ENCODE results near the gene THRB. TPM values are rescaled to one million over a fixed set of nuclear protein-coding genes. Genes with fewer than 3 reads are reported as not detected.

THRB gene
- polyA plus RNA-seq, 2 of the 4 experiments (the other 2 are of a cell fraction), result 2.0 to 2.3 TPM

- Histone ChIP-seq H3K4me3 (no peak overlapping the region), H3K4me2 (no peak overlapping the region)
- TF ChIP-seq MYC (IDR thresholded peaks at IDR 0.05; ENCODE audit: borderline replicate concordance, low read length) (no peak), ZNF302 (CRISPR knock-in tag; IDR thresholded peaks at IDR 0.05) (no peak)
- TF ChIP-seq, protein P1, sequence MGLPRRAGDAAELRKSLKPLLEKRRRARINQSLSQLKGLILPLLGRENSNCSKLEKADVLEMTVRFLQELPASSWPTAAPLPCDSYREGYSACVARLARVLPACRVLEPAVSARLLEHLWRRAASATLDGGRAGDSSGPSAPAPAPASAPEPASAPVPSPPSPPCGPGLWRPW (IDR thresholded peaks at IDR 0.05), result no peak
Observed at GRCh38 chr3:24211381-24211780, 283.3 kb downstream of the THRB start.

DNA sequence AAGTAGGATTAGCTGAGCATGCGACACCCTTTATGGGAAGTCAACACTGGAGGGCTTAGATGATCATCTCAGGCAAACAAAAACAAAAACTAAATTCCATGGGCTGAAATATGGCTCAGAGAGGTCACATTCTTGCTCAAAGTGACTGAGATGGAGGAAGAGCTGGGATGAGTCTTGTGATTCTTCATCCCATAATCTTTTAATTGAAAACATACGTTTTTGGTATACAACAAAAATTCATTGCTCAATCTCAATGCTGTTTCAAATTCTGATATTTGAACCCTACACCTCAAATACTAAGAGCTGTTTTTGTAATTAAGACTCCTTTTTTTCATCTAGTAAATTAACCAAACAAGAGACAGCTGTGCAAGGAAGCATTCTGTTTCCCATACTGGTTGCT, 292.6 kb downstream of the THRB start:
- no peak overlapping the region for H3K27ac ChIP-seq
- no peak for DNase-seq (ENCODE audit: low read depth in 1 of 2, low spot score in 1 of 2)
- WGBS (ENCODE audit: missing lambda C conversion rate), result 43% methylated on average over 2 of the region's 2 CpGs
- ATAC-seq, result no peak
- no peaks in the 10 kb centered on the region for H3K9me3 ChIP-seq
- H3K4me2 ChIP-seq, result no peak overlapping the region
- H3K4me3 ChIP-seq, result no peak overlapping the region
- H3K4me1 ChIP-seq, result no peaks in the 10 kb centered on the region
- no peak for TF ChIP-seq ZSCAN20 (CRISPR knock-in tag; IDR thresholded peaks at IDR 0.05)
- no peak for TF ChIP-seq TP53 (CRISPR knock-in tag; IDR thresholded peaks at IDR 0.05)
- TF ChIP-seq, protein P2, sequence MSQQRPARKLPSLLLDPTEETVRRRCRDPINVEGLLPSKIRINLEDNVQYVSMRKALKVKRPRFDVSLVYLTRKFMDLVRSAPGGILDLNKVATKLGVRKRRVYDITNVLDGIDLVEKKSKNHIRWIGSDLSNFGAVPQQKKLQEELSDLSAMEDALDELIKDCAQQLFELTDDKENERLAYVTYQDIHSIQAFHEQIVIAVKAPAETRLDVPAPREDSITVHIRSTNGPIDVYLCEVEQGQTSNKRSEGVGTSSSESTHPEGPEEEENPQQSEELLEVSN (IDR thresholded peaks at IDR 0.05; ENCODE audit: borderline replicate concordance, low read depth), result no peak
- no peak for TF ChIP-seq ZFP36 (IDR thresholded peaks at IDR 0.05; ENCODE audit: borderline replicate concordance, partially characterized antibody)
- ChIA-PET POLR2A (no interaction called here), CTCF (interaction anchor here (1.0 to 2.0 kb wide), 2 partner anchors 11 to 478 kb away, joined by 3 to 4 read pairs; no protein-coding TSS in a partner anchor)
- no peak for FAIRE-seq

More at GRCh38 chr3:24211381-24211780, 283.3 kb downstream of the THRB start:
- ChIA-PET CTCF (no interaction called here), POLR2A (interaction anchor here (0.6 kb wide), 1 partner anchor 367 kb away, joined by 4 read pairs; no protein-coding TSS in a partner anchor)
- H3K27ac ChIP-seq, result no peak overlapping the region
- DNase-seq (ENCODE audit: low read depth in 1 of 2, low spot score in 1 of 2), result no peak
- ATAC-seq, result no peak
- 85% methylated on average over 3 of the region's 3 CpGs for WGBS (ENCODE audit: missing lambda C conversion rate)
- no peak for FAIRE-seq
- no peaks in the 10 kb centered on the region for H3K4me1 ChIP-seq
- H3K9me3 ChIP-seq, result no peaks in the 10 kb centered on the region

- ChIA-PET CTCF (no interaction called here), POLR2A (no interaction called here)
- DNase-seq (ENCODE audit: low read depth in 1 of 2, low spot score in 1 of 2) (no peak), FAIRE-seq (no peak), ATAC-seq (no peak)
- no peaks in the 10 kb centered on the region for H3K4me1 ChIP-seq
- no peak overlapping the region for H3K4me2 ChIP-seq
- TF ChIP-seq CBX2 (IDR thresholded peaks at IDR 0.05; ENCODE audit: borderline replicate concordance, low read depth), result no peak
- no peak for TF ChIP-seq EHMT2 (IDR thresholded peaks at IDR 0.05; ENCODE audit: low read depth)
- no peak for TF ChIP-seq KDM5A (IDR thresholded peaks at IDR 0.05)
- TF ChIP-seq, protein P2 (IDR thresholded peaks at IDR 0.05; ENCODE audit: borderline replicate concordance, low read depth), result no peak
- TF ChIP-seq CBX8 (IDR thresholded peaks at IDR 0.05), result no peak
- no peak for TF ChIP-seq HOXB5 (CRISPR knock-in tag; IDR thresholded peaks at IDR 0.05)
- TF ChIP-seq HEYL (CRISPR knock-in tag; IDR thresholded peaks at IDR 0.05), result no peak
- no peak for TF ChIP-seq CTCF (IDR thresholded peaks at IDR 0.05)
- TF ChIP-seq ZSCAN20 (CRISPR knock-in tag; IDR thresholded peaks at IDR 0.05), result no peak
- TF ChIP-seq BHLHE40 (IDR thresholded peaks at IDR 0.05; ENCODE audit: low read depth, low read length), result no peak
- TF ChIP-seq HDAC2 (IDR thresholded peaks at IDR 0.05), result no peak
- no peak for TF ChIP-seq JUNB (IDR thresholded peaks at IDR 0.05)
- no peak for TF ChIP-seq JUN (IDR thresholded peaks at IDR 0.05)
- no peak for TF ChIP-seq CHD2 (IDR thresholded peaks at IDR 0.05; ENCODE audit: low read length, partially characterized antibody)
- no peak for TF ChIP-seq CHD4 (IDR thresholded peaks at IDR 0.05; ENCODE audit: borderline replicate concordance)
- no peak for TF ChIP-seq RFX5 (IDR thresholded peaks at IDR 0.05)
- TF ChIP-seq HOXA7 (CRISPR knock-in tag; IDR thresholded peaks at IDR 0.05), result no peak
- no peak for TF ChIP-seq NFE2L2 (conservative IDR thresholded peaks at IDR 0.05; ENCODE audit: low read length)
- TF ChIP-seq, protein P3, sequence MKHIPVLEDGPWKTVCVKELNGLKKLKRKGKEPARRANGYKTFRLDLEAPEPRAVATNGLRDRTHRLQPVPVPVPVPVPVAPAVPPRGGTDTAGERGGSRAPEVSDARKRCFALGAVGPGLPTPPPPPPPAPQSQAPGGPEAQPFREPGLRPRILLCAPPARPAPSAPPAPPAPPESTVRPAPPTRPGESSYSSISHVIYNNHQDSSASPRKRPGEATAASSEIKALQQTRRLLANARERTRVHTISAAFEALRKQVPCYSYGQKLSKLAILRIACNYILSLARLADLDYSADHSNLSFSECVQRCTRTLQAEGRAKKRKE (CRISPR knock-in tag; IDR thresholded peaks at IDR 0.05; ENCODE audit: low read depth), result no peak
- H3K27ac ChIP-seq, result no peak overlapping the region
- 87% methylated on average over 1 of the region's 1 CpG for WGBS (ENCODE audit: missing lambda C conversion rate)
- H3K9me3 ChIP-seq, result no peaks in the 10 kb centered on the region
- H3K4me3 ChIP-seq, result no peak overlapping the region
Observed at GRCh38 chr3:24201301-24201700, 293.3 kb downstream of the THRB start.
